ENCODE results near the gene RALGPS1. TPM values are rescaled to one million over a fixed set of nuclear protein-coding genes. Genes with fewer than 3 reads are reported as not detected.

The RALGPS1 gene
- total RNA-seq, 1 experiment from 2014 or later = 28.5 TPM

GRCh38 chr9:127184641-127185040 lies 270.1 kb downstream of the RALGPS1 start (continued):
- TF ChIP-seq ATF2 (CRISPR knock-in tag; IDR thresholded peaks at IDR 0.05; ENCODE audit: borderline replicate concordance, low read depth) = no peak
- no peak for TF ChIP-seq E2F4 (CRISPR knock-in tag; IDR thresholded peaks at IDR 0.05; ENCODE audit: borderline replicate concordance, low read depth)
- no peak for TF ChIP-seq GRHL2 (CRISPR knock-in tag; IDR thresholded peaks at IDR 0.05; ENCODE audit: insufficient replicate concordance, severe bottlenecking)
- no peak for TF ChIP-seq GTF2I (CRISPR knock-in tag; conservative IDR thresholded peaks at IDR 0.05)
- no peak for TF ChIP-seq NR1H2 (CRISPR knock-in tag; IDR thresholded peaks at IDR 0.05)
- TF ChIP-seq SP1 (CRISPR knock-in tag; conservative IDR thresholded peaks at IDR 0.05) = no peak
- no peak for TF ChIP-seq CTCF (IDR thresholded peaks at IDR 0.05)
- TF ChIP-seq EMX1 (CRISPR knock-in tag; IDR thresholded peaks at IDR 0.05) = no peak
- no peak for TF ChIP-seq CDX4 (CRISPR knock-in tag; IDR thresholded peaks at IDR 0.05; ENCODE audit: borderline replicate concordance)
- TF ChIP-seq CBFB (CRISPR knock-in tag; IDR thresholded peaks at IDR 0.05; ENCODE audit: low read depth) = no peak
- no peak for TF ChIP-seq ZMAT4 (CRISPR knock-in tag; IDR thresholded peaks at IDR 0.05)
- TF ChIP-seq ZNF396 (CRISPR knock-in tag; IDR thresholded peaks at IDR 0.05; ENCODE audit: borderline replicate concordance) = no peak
- no peak for TF ChIP-seq ATF6 (CRISPR knock-in tag; IDR thresholded peaks at IDR 0.05)

GRCh38 chr9:127185181-127185580 lies 270.6 kb downstream of the RALGPS1 start:
- Mint-ChIP-seq H3K4me3 (no peak overlapping the region), H3K36me3 (no peaks in the 10 kb centered on the region), H3K9me3 (no peaks in the 10 kb centered on the region), H3K4me1 (peaks cover 12% of the 10 kb centered on the region), H3K27ac (no peak overlapping the region), H3K27me3 (ENCODE audit: low read depth) (no peaks in the 10 kb centered on the region)
- ChIA-PET CTCF (interaction anchor here (0.8 kb wide), 1 partner anchor 245 kb away, joined by 4 read pairs; no protein-coding TSS in a partner anchor), POLR2A (no interaction called here)
- TF ChIP-seq CREB1 (CRISPR knock-in tag; IDR thresholded peaks at IDR 0.05) (no peak), ATF1 (CRISPR knock-in tag; IDR thresholded peaks at IDR 0.05) (no peak), NFYB (CRISPR knock-in tag; conservative IDR thresholded peaks at IDR 0.05; ENCODE audit: low read depth) (no peak), ZNF416 (CRISPR knock-in tag; IDR thresholded peaks at IDR 0.05) (no peak), E2F4 (CRISPR knock-in tag; IDR thresholded peaks at IDR 0.05; ENCODE audit: borderline replicate concordance, low read depth) (no peak), E2F5 (CRISPR knock-in tag; IDR thresholded peaks at IDR 0.05) (no peak), TEAD4 (CRISPR knock-in tag; IDR thresholded peaks at IDR 0.05) (no peak), RORB (CRISPR knock-in tag; IDR thresholded peaks at IDR 0.05) (no peak), GRHL2 (CRISPR knock-in tag; IDR thresholded peaks at IDR 0.05; ENCODE audit: insufficient replicate concordance, severe bottlenecking) (no peak), SMAD3 (CRISPR knock-in tag; IDR thresholded peaks at IDR 0.05; ENCODE audit: borderline replicate concordance) (no peak), TP53 (CRISPR knock-in tag; IDR thresholded peaks at IDR 0.05) (no peak), ZNF232 (CRISPR knock-in tag; IDR thresholded peaks at IDR 0.05) (no peak), JUN (CRISPR knock-in tag; IDR thresholded peaks at IDR 0.05) (no peak)
- ATAC-seq (no peak), DNase-seq (ENCODE audit: low spot score) (no peak)
